Endothelial cell of umbilical vein (primary cell): Measurements from ENCODE around the gene LHPP. TPM values are rescaled to one million over a fixed set of nuclear protein-coding genes. Genes with fewer than 3 reads are reported as not detected.

Experiments used
- BruUV-seq: library from RNA; stranded (reverse); fragments of 400-500 nt; replicated peaks from 2 replicates; lab custom pipeline; 2021; lab: Mats Ljungman, UMichigan
- CTCF ChIA-PET: fragments of 300-600, 350-600 bp; sonication (Branson Sonifier 250); formaldehyde crosslinking; loops from one replicate; lab custom pipeline; 2021; ENCODE audit warnings: antibody characterized with exemption, inconsistent platforms; lab: Charles Lee
- POLR2A ChIA-PET: fragments of 300-600, 350-600 bp; sonication (Branson Sonifier 250); formaldehyde crosslinking; loops from one replicate; lab custom pipeline; 2021; ENCODE audit warnings: antibody characterized with exemption, inconsistent platforms; lab: Charles Lee
- DNase-seq: peaks from one replicate; pipeline ENCODE4 v3.0.0-alpha.2; 2011; ENCODE audit warnings: low read depth, low spot score
- FAIRE-seq: peaks from 2 replicates; lab custom pipeline; 2011; peaks lifted over from hg19 to GRCh38; lab: Jason Lieb, UNC
- H2AFZ ChIP-seq: 2 replicates; pipeline ENCODE4 v1.6.0; 2012; ENCODE audit warnings: low read depth, low read length, control low read depth, inconsistent platforms
- H3K27ac ChIP-seq: 2 replicates; pipeline ENCODE4 v1.5.1; 2011; ENCODE audit warnings: low read depth, mild to moderate bottlenecking, control low read depth, low read length, moderate library complexity; ENCODE audit not compliant: insufficient read depth
- H3K27me3 ChIP-seq, 2 experiments: 2 replicates each; pipeline versions ENCODE4 v1.6.0 to v1.6.1; 2011; ENCODE audit warnings: low read length in 2 of 2, mixed read lengths in 1 of 2; ENCODE audit not compliant: control insufficient read depth in 2 of 2, insufficient read depth in 2 of 2
- H3K36me3 ChIP-seq, 2 experiments: 2 replicates in 1 of 2; 3 replicates in 1 of 2; pipeline ENCODE4 v1.5.1; 2011; ENCODE audit warnings: low read length in 2 of 2, mild to moderate bottlenecking in 1 of 2, moderate library complexity in 1 of 2; ENCODE audit not compliant: control insufficient read depth in 2 of 2, insufficient read depth in 2 of 2; ENCODE audit errors: extremely low read depth in 1 of 2
- H3K4me1 ChIP-seq: 3 replicates; pipeline ENCODE4 v1.5.1; 2011; ENCODE audit warnings: mild to moderate bottlenecking, low read length; ENCODE audit not compliant: control insufficient read depth, insufficient read depth; ENCODE audit errors: extremely low read depth
- H3K4me2 ChIP-seq: 2 replicates; pipeline ENCODE4 v1.6.1; 2011; ENCODE audit warnings: low read length, control low read depth, mixed read lengths; ENCODE audit not compliant: insufficient read depth
- H3K4me3 ChIP-seq, 3 experiments: fragments of 200-600 bp in 1 of 3; sonication (generic), shearing (Covaris generic) in 1 of 3; replicated peaks in 1 of 3; 2 replicates each; pipeline ENCODE4 v1.5.1; 2011 to 2016; ENCODE audit warnings: control low read depth in 3 of 3, low read length in 3 of 3, mild to moderate bottlenecking in 2 of 3, inconsistent platforms in 1 of 3, low read depth in 1 of 3, moderate library complexity in 1 of 3; ENCODE audit not compliant: insufficient read depth in 1 of 3
- H3K79me2 ChIP-seq: 2 replicates; pipeline ENCODE4 v1.6.0; 2012; ENCODE audit warnings: low read length, inconsistent platforms; ENCODE audit not compliant: control insufficient read depth, insufficient read depth
- H3K9ac ChIP-seq: replicated peaks from 2 replicates; pipeline ENCODE3; 2011; ENCODE audit warnings: low read length, control low read depth; ENCODE audit not compliant: insufficient read depth; ENCODE audit errors: extremely low read depth
- H3K9me1 ChIP-seq: replicated peaks from 3 replicates; pipeline ENCODE4 v1.6.0; 2011; ENCODE audit warnings: mild to moderate bottlenecking, low read length; ENCODE audit not compliant: control insufficient read depth, insufficient read depth; ENCODE audit errors: extremely low read depth
- H3K9me3 ChIP-seq: replicated peaks from 2 replicates; pipeline ENCODE4 v1.5.1; 2012; ENCODE audit warnings: low read length, inconsistent platforms; ENCODE audit not compliant: control insufficient read depth, insufficient read depth
- H4K20me1 ChIP-seq: replicated peaks from 2 replicates; pipeline ENCODE3; 2011; ENCODE audit warnings: mild to moderate bottlenecking, low read length; ENCODE audit not compliant: control insufficient read depth, insufficient read depth; ENCODE audit errors: extremely low read depth
- EZH2 ChIP-seq: IDR thresholded peaks from 2 replicates; pipeline ENCODE4 v1.6.1; 2012; ENCODE audit warnings: borderline replicate concordance, low read depth, mild to moderate bottlenecking, moderate library complexity, low read length, inconsistent platforms; ENCODE audit not compliant: severe bottlenecking
- FOS ChIP-seq: IDR thresholded peaks from 2 replicates; pipeline ENCODE4 v1.6.1; 2011; ENCODE audit warnings: mild to moderate bottlenecking, low read length, moderate library complexity, borderline replicate concordance; ENCODE audit not compliant: insufficient read depth
- GATA2 ChIP-seq: IDR thresholded peaks from 2 replicates; pipeline ENCODE4 v1.7.0; 2011; ENCODE audit warnings: low read depth, mild to moderate bottlenecking, moderate library complexity, mixed read lengths, low read length; ENCODE audit not compliant: insufficient read length, insufficient read depth
- JUN ChIP-seq: IDR thresholded peaks from 2 replicates; pipeline ENCODE4 v1.6.1; 2011; ENCODE audit warnings: borderline replicate concordance, low read depth; ENCODE audit not compliant: insufficient read length, insufficient read depth
- MYC ChIP-seq: IDR thresholded peaks from one replicate; pipeline ENCODE4 v1.6.1; 2011; ENCODE audit warnings: mild to moderate bottlenecking, low read depth, low read length
- POLR2A ChIP-seq: IDR thresholded peaks from 2 replicates; pipeline ENCODE4 v1.6.1; 2012; ENCODE audit warnings: low read depth, mild to moderate bottlenecking, control low read depth, low read length
- POLR2AphosphoS5 ChIP-seq: IDR thresholded peaks from 2 replicates; pipeline ENCODE4 v1.6.1; 2012; ENCODE audit warnings: low read depth, mild to moderate bottlenecking, control low read depth, low read length, moderate library complexity; ENCODE audit not compliant: insufficient read depth
- dilution Hi-C: fragments of 300-500 bp; cut with MboI; formaldehyde crosslinking; loops from one replicate; pipeline ENCODE4 v1.15.0; 2019; ENCODE audit warnings: low sequenced_read_pairs; ENCODE audit not compliant: extremely low pct_ligation_motif_present
- intact Hi-C: fragments of 100-400 bp; cut with micrococcal nuclease; formaldehyde crosslinking; loops from one replicate; pipeline ENCODE4 v1.10.0; 2022
- polyA plus RNA-seq, 4 experiments: library from polyadenylated mRNA; depleted of rRNA in 3 of 4; stranded (reverse) in 3 of 4; unstranded in 1 of 4; fragments of >200 nt; gene quantifications; 2 replicates each; pipeline versions ENCODE4 v1.2.1 to v1.2.3, GENCODE V29; 2011 to 2012; ENCODE audit warnings: missing spikeins in 1 of 4
- total RNA-seq: library from RNA; stranded (reverse); gene quantifications from 2 replicates; pipeline ENCODE4 v1.2.3, GENCODE V29; 2021
- TF ChIP-seq, protein P1 (sequence below), 2 donors: IDR thresholded peaks; 1 replicate in 1 of 2; 2 replicates in 1 of 2; pipeline ENCODE4 v1.5.1; 2011; ENCODE audit warnings: low read length in 2 of 2, mild to moderate bottlenecking in 2 of 2, moderate library complexity in 2 of 2, control low read depth in 1 of 2, inconsistent platforms in 1 of 2, low read depth in 1 of 2; ENCODE audit not compliant: insufficient read depth in 1 of 2; ENCODE audit errors: extremely low read depth in 1 of 2
- TF ChIP-seq, protein P2 (sequence below): IDR thresholded peaks from 2 replicates; pipeline ENCODE4 v1.6.1; 2011; ENCODE audit not compliant: insufficient read depth, insufficient read length

LHPP gene
- total and polyA plus RNA-seq, 2 donors (not counting 3 experiments of a cell fraction or from before 2014, with no cell fraction given): 5.8 to 11.2 TPM

DNA sequence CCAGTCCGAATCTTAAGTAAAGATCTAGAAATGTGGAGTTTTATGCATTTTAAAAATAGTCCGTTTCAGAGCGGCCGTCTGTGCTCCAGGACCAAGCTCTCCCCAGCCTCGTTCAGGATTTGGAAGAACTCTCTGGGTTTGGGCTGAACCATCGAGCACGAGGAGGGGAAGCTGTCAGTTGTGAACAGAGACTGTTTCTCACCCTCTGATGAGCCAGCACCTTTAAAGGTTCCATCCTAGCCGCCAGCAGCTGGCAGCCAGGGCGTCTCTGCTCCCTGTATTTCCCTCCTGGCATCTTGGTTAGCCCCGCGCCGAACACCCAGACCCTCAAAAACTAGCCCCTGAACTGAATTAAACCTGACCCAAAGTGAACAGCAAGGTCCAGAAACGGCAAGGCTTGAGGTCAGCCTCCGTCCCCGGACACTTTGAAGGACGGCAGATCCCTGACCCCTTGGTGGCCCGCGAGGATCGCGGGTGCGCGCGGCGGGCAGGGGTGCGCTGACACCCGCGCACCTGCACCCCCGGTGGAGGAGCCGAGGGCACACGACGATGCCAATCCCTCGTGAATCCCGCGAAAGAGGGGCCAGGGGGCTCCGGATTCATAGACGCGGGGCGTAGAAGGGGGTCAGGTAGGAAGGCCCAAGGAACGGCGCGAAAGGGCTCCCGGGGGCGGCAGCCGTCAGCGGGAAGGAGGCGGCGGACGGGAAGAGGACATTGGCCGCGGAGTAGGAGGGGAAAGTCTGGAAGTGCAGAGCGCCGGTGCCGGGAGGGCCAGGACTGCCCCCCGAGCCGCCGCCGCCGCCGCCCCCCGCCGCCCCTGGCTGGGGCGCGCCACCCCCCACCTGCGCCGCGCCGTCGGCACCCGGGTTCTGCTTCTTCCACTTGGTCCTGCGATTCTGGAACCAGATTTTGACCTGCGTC is 14.5 kb upstream of the LHPP start:
- intact Hi-C loops: no loop called here
- ChIA-PET CTCF (no interaction called here), POLR2A (no interaction called here)
- Histone ChIP-seq H3K4me3 (no peak overlapping the region), H4K20me1 (no peaks in the 10 kb centered on the region), H3K9me3 (no peaks in the 10 kb centered on the region), H3K4me2 (no peak overlapping the region), H3K79me2 (no peaks in the 10 kb centered on the region), H3K36me3 (no peaks in the 10 kb centered on the region), H3K27ac (no peak overlapping the region), H2AFZ (no peak overlapping the region), H3K4me1 (peaks cover 2% of the 10 kb centered on the region), H3K9ac (no peak overlapping the region), H3K9me1 (no peaks in the 10 kb centered on the region), H3K27me3 (peaks cover 64 to 78% of the 10 kb centered on the region in 2 experiments)
- FAIRE-seq (no peak), DNase-seq (no peak)
- dilution Hi-C loops: no loop called here
- TF ChIP-seq POLR2A (no peak), EZH2 (no peak), JUN (no peak), POLR2AphosphoS5 (no peak), MYC (no peak), FOS (no peak), GATA2 (no peak)
- TF ChIP-seq, protein P1, sequence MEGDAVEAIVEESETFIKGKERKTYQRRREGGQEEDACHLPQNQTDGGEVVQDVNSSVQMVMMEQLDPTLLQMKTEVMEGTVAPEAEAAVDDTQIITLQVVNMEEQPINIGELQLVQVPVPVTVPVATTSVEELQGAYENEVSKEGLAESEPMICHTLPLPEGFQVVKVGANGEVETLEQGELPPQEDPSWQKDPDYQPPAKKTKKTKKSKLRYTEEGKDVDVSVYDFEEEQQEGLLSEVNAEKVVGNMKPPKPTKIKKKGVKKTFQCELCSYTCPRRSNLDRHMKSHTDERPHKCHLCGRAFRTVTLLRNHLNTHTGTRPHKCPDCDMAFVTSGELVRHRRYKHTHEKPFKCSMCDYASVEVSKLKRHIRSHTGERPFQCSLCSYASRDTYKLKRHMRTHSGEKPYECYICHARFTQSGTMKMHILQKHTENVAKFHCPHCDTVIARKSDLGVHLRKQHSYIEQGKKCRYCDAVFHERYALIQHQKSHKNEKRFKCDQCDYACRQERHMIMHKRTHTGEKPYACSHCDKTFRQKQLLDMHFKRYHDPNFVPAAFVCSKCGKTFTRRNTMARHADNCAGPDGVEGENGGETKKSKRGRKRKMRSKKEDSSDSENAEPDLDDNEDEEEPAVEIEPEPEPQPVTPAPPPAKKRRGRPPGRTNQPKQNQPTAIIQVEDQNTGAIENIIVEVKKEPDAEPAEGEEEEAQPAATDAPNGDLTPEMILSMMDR (IDR thresholded peaks at IDR 0.05; ENCODE audit: extremely low read depth in 1 of 2, insufficient read depth in 1 of 2, low read depth in 1 of 2, low read length in 2 of 2): no peak
- TF ChIP-seq, protein P2, sequence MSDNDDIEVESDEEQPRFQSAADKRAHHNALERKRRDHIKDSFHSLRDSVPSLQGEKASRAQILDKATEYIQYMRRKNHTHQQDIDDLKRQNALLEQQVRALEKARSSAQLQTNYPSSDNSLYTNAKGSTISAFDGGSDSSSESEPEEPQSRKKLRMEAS: no peak
- no TSS peak for BruUV-seq
